Suppressor macrophage treated with lipopolysaccharide for 4 hours (primary cell): ENCODE results near the gene STPG3.

ENCODE experiments used
- DNase-seq: peaks from one replicate; pipeline ENCODE4 v3.0.0-alpha.2; 2020

Gene STPG3

GRCh38 chr9:137281345-137282116, 30.4 kb downstream of the STPG3 start:
- no peak for DNase-seq

DNA sequence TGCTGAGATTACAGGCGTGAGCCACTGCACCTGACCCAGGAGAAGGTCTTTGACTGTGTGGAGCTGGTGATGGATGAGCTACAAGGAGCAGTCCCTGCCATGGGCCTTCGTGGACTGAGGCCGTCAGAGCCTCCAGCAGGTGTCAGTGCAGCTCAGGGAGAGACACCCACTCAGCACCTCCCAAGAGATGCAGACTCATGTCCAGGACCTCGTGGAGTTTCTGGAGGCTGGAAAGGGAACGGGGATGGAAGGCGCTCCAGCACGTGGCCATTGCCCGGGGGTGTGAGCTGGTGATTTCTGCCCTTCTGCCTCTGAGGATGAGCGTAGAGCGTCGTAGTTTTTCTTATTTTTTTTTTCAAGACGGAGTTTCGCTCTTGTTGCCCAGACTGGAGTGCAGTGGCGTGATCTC, 35.9 kb downstream of the STPG3 start:
- DNase-seq: no peak

DNA sequence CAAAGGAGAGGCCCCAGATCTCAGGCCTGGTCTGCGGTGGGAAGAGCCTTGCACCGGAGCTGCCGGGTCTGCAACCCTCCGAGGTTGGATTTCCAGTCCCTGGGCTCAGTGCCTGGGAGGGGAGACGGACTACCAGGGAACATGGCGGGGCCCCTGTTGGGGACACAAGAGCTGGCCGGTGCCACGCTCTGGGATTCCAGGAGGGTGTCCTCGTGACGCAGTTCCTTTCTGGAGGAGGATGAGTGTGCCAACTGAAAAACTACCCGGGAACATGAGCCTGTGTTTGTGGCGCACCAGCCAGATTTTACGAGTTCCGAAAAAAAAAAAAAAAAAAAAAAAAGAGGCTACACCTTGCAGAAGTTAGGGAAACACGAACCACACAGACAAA, 42.0 kb downstream of the STPG3 start:
- no peak for DNase-seq

- no peak for DNase-seq
Measured at GRCh38 chr9:137293482-137294090, 42.5 kb downstream of the STPG3 start.

GRCh38 chr9:137294091-137294680, 43.1 kb downstream of the STPG3 start:
- DNase-seq: peak; percentile 41

- peak; percentile 13 for DNase-seq
Measured at GRCh38 chr9:137294681-137295237, 43.7 kb downstream of the STPG3 start.

DNA sequence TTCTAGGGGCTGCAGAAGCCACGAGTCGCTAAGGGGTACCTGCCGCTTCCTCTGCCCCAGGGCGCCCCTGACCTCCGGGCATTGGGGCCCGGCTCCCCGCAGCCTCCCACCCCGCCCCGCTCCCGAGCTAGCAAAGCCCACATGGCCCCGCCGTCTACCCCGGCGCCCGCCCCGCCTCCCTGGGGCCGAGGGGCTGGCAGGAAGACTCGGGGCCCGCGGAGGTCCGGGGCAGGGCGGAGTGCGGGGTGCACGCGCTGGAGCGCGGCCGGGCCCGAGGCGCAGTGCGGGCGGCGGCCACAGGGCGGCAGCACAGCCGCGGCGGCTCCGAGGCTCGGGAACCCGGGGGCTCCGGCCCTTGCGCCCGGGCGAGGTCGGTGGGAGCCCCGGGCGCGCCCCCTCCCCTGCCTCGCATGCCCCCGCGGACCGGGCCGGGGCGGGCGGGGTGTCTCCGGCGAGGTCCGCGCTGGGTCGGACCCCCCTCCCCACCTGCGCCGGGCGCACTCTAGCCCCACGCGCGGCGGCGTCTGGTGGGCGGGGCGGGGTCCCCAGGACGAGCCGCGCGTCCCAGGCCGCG, 44.2 kb downstream of the STPG3 start:
- peak; percentile 60 for DNase-seq

GRCh38 chr9:137295849-137296669, 45.0 kb downstream of the STPG3 start:
- no peak for DNase-seq

DNA sequence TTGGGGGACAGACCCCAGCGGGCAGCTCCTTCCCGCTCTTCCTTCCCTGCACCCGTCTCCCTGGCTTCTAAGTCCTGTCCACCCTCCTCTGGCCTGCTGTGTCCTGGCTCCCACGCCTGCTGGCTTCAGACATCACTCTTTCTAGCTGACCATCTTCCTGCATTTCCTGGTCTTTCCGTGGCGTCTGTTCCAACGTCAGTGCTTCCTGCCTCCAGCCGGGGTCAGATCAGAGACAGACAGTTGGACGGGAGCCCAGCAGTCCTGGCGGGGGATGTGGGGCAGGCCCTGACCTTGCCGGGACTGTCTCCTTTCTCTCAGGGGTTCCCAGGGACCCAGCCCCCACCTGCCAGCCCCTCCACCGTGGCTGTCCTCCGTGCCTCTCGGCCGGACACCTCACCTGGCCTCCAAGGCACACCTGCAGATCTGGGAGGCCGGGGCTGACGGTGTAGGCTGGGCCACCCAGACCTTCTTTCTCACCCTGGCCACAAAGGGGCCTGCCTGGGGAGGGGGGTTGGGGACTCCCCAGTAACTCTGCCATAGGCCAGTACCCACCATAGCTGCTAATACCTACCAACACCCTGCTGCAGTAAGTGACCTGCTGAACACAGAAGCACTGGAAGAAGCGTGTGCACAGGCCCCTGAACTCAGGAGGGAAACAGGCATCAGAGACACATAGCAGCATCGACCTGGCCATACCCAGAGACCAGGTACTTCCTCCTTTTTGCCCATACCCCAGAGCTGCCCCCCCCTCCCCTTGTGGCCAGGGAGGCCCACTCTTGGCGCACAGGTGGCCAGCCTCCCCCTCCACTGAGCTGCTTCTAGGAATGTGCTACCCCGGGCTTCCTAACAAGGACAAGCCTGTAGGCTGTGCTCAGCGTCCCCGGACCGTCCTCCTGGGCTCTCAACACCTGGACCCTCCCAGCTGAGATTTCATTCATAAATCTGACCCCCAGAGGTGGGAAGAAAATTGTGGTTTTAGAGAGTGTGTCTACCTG, 45.9 kb downstream of the STPG3 start:
- DNase-seq: no peak

GRCh38 chr9:137297966-137298365, 46.9 kb downstream of the STPG3 start:
- DNase-seq: no peak

DNA sequence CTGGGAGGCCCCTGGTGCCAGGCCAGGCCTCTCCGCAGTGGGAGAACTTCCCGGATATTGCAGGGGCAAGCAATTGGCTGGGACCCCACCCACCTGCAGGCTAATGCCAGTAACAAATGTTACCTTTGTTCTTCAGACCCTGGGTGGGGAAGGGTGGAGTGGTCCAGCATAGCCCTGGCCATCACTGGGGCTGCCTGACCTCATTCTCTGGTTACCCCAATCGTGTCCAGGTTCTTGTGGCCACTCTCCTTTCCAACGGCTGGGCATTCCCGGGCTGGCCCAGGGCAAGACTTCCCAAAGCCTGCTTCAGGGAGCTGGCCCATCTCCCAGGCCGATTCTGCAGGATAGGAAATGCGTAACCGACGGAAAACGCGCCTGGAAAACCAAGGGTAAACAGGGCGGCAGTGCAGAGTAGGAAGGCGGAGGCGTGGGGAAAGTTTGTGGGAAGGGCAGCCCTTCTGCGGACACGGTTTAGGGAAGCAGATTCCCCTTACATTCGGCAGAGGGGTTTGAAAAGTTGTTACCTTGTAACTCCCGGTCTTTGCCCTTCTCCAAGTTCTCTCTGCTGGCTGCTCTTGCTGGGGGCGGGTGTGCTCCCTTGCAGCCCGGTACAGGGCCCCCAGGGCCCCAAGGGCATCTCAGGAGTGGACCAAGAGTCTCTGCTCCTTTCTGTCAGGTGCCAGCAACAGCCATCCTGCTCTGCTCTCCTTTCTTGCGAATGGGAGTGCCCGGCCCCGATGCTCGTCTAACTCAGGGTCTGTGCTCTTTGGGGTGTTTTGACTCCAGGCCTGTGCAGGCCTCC, 47.5 kb downstream of the STPG3 start:
- DNase-seq: no peak

DNA sequence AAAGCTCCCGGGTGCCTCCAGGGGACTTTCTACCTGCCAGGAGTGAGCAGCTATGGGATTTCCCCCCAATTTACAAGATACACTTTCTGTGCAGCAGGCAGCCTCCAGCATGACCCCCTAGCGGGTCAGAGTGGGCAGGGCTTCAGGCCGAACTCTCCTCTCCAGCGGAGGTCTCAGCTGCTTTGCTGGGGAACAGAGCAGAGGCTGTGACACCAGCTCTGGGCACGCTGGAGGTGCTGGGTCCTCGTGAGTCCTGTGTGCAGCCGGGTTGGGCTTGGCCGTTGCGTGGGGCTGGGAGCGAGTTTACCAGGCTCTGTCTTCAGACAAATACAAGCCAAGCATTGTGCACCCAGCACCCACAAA, 48.1 kb downstream of the STPG3 start:
- DNase-seq: no peak

GRCh38 chr9:137299938-137300337, 48.9 kb downstream of the STPG3 start:
- DNase-seq: no peak

- DNase-seq: no peak
Measured at GRCh38 chr9:137300567-137301080, 49.5 kb downstream of the STPG3 start.

DNA sequence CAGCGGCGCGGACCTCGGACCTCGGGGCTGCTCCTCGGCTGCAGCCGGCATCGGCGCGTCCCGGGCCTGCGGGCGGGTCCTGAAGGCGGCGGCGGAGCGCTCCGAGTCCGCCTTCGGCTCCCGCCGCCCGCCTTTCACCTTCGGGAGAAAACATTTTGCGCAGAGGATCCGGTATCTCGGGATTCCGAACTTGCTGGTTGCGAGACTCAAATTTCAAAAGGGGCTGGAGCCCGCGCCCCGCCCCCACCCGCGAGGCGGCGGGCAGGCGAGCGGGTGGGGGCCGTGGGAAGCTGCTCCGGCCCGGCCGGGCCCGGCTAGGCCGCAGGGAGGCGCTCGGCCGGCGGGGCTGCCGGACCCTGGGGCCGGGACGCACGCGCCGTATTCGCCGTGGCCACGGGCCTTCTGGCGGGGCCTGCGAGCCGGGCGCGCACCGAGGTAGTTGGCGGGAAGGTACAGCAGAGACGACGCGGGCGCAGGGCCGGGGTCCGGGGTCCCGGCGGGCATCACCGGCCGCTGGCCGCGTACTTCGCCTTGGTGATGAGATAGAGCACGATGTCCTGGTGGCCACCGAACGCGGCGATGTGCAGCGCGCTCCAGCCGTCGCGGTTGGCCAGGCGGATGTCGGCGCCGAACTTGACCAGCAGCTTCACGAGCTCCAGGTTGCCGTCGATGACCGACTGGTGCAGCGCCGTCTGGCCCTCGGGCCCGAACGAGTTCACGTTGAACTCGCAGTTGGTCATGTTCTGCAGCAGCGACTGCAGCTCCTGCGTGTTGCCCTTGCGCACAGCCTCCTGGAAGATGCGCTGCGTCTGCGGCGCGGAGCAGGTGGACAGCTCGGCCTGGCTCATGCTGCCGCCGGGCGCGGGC, 50.2 kb downstream of the STPG3 start:
- peak; percentile 37 for DNase-seq

DNA sequence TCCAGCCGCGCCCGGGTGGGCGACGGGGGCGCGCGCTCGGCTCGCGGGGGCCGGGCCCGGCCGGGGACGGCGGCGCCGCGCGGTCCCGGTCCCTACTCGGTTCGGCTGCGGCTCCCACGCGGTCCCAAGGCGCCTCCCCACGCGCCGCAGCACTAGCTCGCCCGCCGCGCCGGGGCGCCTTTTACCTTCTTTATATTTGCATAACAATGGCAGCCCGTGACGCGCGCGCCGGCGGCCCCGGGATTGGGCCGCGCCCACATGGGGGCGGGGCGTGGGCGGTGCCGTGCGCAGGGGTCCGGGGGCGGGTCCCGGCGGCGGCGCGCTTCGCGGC, 51.0 kb downstream of the STPG3 start, which contains the start of gene NRARP:
NRARP (minus strand) TSS at position 154 of the 331 bp plus-strand sequence. CDS start 343 bp downstream, outside the sequence.
- peak; percentile 94 for DNase-seq

DNA sequence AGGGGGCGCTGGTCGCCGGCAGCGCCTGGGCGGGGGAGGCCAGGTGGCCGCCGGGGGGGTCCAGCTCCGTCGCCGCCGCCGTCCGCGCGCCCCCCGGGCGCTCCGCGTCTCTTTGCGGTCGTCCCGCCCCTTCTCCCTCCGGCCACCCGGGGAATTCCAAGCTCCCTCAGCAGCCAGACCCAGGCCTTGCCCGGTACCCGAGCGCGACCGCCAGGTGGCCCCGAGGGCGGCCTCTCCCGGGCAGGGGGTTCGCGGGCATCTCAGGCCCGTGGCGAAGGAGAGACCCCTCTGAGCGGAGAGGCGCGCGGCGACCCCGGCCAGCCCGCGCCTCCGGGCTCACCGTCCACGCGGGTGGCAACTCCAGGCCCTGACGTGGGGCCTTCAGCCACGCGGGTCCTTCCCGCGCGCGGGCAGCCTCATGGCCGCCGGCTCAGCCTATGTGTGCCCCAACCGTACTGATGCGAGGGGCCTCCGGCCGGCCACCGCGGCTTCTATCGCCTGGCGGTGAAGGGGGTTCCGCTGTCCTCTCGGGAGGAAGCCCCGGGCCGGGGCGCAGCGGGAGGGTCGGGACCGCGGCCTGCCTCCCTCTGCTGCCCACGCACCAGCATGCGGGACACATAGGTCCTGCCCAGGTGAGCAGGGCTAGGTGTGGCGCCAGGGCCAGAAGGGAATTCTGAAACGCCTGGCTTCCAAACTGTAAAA, 51.5 kb downstream of the STPG3 start:
- DNase-seq: no peak
